Neutrophil (primary cell): Measurements from ENCODE around the gene ADAMTS14.

Experiments
- H3K27ac ChIP-seq: fragments of 200-600 bp; sonication (generic); 2 replicates; pipeline ENCODE4 v1.5.1; 2016; ENCODE audit warnings: mild to moderate bottlenecking, moderate library complexity
- H3K27me3 ChIP-seq: fragments of 200-600 bp; sonication (generic); 2 replicates; pipeline ENCODE4 v1.6.0; 2016; ENCODE audit warnings: mild to moderate bottlenecking
- H3K36me3 ChIP-seq: fragments of 200-600 bp; sonication (generic); 2 replicates; pipeline ENCODE4 v1.5.1; 2017
- H3K4me1 ChIP-seq, 2 experiments: fragments of 200-600 bp in 1 of 2; sonication (generic) in 1 of 2; 1 replicate in 1 of 2; 2 replicates in 1 of 2; pipeline versions ENCODE4 v1.5.1 to v1.6.1; 2013 to 2016; ENCODE audit warnings: low read depth in 1 of 2, low read length in 1 of 2, mild to moderate bottlenecking in 1 of 2, moderate library complexity in 1 of 2; ENCODE audit not compliant: control insufficient read depth in 1 of 2, insufficient read depth in 1 of 2
- H3K4me3 ChIP-seq, 2 experiments: fragments of 200-600 bp in 1 of 2; sonication (generic) in 1 of 2; 1 replicate in 1 of 2; 2 replicates in 1 of 2; pipeline ENCODE4 v1.5.1; 2013 to 2016; ENCODE audit warnings: low read depth in 1 of 2, low read length in 1 of 2, mild to moderate bottlenecking in 1 of 2, moderate library complexity in 1 of 2
- H3K9me3 ChIP-seq: fragments of 200-600 bp; sonication (generic); 2 replicates; pipeline ENCODE4 v1.5.1; 2016
- TF ChIP-seq, protein P1 (sequence below): fragments of 200-600 bp; sonication (generic); IDR thresholded peaks from 2 replicates; pipeline ENCODE4 v1.5.1; 2016; ENCODE audit warnings: antibody characterized with exemption

Gene ADAMTS14

DNA sequence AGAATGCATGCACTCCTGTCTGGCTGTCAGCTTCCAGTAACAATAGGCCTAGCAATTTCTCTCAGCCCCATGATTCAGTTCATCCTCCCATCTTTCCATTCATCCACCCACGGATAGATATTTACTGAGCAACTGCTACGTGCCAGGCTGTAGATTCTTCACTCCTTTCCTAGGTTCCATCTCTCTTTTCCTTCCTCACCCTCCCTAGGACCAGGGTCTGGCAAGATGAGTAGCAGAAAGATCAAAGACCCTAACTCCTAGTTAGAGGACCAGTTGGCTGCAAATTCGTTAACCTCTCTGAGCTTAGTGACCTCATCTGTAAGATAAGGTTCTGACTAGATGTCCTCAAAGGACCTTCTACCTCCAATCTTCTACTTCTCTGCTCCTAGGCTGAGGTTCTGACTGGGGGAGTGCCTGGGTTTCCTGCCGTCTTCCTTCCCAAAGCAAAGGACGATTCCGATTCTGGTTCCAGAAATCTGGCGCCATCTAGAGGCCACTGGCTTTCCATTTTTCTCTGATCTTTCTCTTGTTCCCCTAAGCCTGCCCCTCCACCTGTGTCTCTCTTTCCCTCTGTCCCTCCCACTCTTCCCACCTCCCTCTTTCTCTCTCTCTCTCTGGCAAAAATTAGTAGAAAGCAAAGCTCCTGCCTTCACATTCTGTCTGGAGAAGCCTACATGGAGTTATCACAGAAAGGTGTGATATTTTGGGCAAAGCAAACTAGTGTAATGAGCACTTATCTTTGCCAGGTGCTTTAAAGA is 86.6 kb downstream of the ADAMTS14 start:
- Histone ChIP-seq H3K36me3 (no peaks in the 10 kb centered on the region), H3K9me3 (no peaks in the 10 kb centered on the region)
- TF ChIP-seq, protein P1, sequence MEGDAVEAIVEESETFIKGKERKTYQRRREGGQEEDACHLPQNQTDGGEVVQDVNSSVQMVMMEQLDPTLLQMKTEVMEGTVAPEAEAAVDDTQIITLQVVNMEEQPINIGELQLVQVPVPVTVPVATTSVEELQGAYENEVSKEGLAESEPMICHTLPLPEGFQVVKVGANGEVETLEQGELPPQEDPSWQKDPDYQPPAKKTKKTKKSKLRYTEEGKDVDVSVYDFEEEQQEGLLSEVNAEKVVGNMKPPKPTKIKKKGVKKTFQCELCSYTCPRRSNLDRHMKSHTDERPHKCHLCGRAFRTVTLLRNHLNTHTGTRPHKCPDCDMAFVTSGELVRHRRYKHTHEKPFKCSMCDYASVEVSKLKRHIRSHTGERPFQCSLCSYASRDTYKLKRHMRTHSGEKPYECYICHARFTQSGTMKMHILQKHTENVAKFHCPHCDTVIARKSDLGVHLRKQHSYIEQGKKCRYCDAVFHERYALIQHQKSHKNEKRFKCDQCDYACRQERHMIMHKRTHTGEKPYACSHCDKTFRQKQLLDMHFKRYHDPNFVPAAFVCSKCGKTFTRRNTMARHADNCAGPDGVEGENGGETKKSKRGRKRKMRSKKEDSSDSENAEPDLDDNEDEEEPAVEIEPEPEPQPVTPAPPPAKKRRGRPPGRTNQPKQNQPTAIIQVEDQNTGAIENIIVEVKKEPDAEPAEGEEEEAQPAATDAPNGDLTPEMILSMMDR, result no peak

DNA sequence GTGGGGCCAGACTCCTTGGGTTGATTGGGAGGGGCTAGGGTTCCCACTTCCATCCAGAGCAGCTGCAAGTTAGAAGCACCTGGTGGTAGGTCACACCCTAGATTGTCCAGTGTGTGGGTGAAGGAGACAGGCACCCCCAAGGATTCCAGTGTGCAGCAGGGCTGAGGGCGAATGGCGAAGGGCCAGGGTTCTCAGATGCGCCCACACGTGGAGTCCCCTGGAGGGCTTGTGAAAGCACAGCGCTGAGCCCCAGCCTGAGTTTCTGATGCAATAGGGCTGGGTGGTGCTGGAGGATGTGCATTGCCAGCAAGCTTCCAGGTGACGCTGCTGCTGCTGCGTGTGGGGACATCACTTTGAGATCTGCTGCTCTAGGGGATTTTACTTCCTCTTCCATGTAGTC is 87.5 kb downstream of the ADAMTS14 start:
- TF ChIP-seq, protein P1, result no peak
- H3K4me1 ChIP-seq, result peaks cover 0 to 4% of the 10 kb centered on the region in 2 experiments
- no peak overlapping the region for H3K27ac ChIP-seq

More for the DNA sequence above, 86.6 kb downstream of the ADAMTS14 start:
- Histone ChIP-seq H3K27me3 (no peaks in the 10 kb centered on the region), H3K4me1 (peaks cover 0 to 4% of the 10 kb centered on the region in 2 experiments), H3K27ac (no peak overlapping the region), H3K4me3 (no peak overlapping the region)

DNA sequence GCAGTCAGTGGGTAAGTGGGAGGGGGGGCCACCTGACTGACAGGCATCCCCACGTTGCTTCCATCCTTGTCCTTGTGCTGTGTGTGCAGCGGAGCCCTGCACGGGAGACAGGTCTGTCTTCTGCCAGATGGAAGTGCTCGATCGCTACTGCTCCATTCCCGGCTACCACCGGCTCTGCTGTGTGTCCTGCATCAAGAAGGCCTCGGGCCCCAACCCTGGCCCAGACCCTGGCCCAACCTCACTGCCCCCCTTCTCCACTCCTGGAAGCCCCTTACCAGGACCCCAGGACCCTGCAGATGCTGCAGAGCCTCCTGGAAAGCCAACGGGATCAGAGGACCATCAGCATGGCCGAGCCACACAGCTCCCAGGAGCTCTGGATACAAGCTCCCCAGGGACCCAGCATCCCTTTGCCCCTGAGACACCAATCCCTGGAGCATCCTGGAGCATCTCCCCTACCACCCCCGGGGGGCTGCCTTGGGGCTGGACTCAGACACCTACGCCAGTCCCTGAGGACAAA is 88.0 kb downstream of the ADAMTS14 start:
- no peak overlapping the region for H3K4me3 ChIP-seq
- no peaks in the 10 kb centered on the region for H3K9me3 ChIP-seq
- TF ChIP-seq, protein P1, result no peak
- H3K27ac ChIP-seq, result no peak overlapping the region
- no peaks in the 10 kb centered on the region for H3K27me3 ChIP-seq
- peaks cover 0 to 4% of the 10 kb centered on the region in 2 experiments for H3K4me1 ChIP-seq
- no peaks in the 10 kb centered on the region for H3K36me3 ChIP-seq

More for the DNA sequence above, 87.5 kb downstream of the ADAMTS14 start:
- Histone ChIP-seq H3K36me3 (no peaks in the 10 kb centered on the region), H3K4me3 (no peak overlapping the region), H3K9me3 (no peaks in the 10 kb centered on the region), H3K27me3 (no peaks in the 10 kb centered on the region)

DNA sequence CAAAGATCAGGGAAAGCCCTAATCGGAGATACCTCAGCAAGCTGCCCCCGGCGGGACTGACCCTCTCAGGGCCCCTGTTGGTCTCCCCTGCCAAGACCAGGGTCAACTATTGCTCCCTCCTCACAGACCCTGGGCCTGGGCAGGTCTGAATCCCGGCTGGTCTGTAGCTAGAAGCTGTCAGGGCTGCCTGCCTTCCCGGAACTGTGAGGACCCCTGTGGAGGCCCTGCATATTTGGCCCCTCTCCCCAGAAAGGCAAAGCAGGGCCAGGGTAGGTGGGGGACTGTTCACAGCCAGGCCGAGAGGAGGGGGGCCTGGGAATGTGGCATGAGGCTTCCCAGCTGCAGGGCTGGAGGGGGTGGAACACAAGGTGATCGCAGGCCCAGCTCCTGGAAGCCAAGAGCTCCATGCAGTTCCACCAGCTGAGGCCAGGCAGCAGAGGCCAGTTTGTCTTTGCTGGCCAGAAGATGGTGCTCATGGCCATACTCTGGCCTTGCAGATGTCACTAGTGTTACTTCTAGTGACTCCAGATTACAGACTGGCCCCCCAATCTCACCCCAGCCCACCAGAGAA is 88.8 kb downstream of the ADAMTS14 start:
- no peak overlapping the region for H3K4me3 ChIP-seq
- H3K27me3 ChIP-seq, result no peaks in the 10 kb centered on the region
- no peaks in the 10 kb centered on the region for H3K36me3 ChIP-seq
- peaks cover 0 to 4% of the 10 kb centered on the region in 2 experiments for H3K4me1 ChIP-seq
- TF ChIP-seq, protein P1, result no peak
- H3K9me3 ChIP-seq, result no peaks in the 10 kb centered on the region
- no peak overlapping the region for H3K27ac ChIP-seq

DNA sequence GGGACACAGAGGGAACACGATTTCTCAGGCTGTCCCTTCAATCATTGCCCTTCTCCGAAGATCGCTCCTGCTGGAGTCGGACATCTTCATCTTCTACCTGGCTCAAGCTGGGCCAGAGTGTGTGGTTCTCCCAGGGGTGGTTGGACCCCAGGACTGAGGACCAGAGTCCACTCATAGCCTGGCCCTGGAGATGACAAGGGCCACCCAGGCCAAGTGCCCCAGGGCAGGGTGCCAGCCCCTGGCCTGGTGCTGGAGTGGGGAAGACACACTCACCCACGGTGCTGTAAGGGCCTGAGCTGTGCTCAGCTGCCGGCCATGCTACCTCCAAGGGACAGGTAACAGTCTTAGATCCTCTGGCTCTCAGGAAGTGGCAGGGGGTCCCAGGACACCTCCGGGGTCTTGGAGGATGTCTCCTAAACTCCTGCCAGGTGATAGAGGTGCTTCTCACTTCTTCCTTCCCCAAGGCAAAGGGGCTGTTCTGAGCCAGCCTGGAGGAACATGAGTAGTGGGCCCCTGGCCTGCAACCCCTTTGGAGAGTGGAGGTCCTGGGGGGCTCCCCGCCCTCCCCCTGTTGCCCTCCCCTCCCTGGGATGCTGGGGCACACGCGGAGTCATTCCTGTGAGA is 89.5 kb downstream of the ADAMTS14 start:
- H3K9me3 ChIP-seq, result no peaks in the 10 kb centered on the region
- H3K4me3 ChIP-seq, result no peak overlapping the region
- H3K4me1 ChIP-seq, result peaks cover 0 to 4% of the 10 kb centered on the region in 2 experiments
- no peak overlapping the region for H3K27ac ChIP-seq
- H3K36me3 ChIP-seq, result no peaks in the 10 kb centered on the region
- TF ChIP-seq, protein P1, result no peak
- no peaks in the 10 kb centered on the region for H3K27me3 ChIP-seq
